GM19351 (cell line): ENCODE data around the gene ASPM.
A peak's percentile ranks its signal among the peaks of the same experiment; 100 is the strongest.
"Not testable (repeated sequence)": the region's sequence is repeated elsewhere in the genome, so short reads cannot be mapped to it uniquely, and the experiment has no call there.

Source experiments
- ATAC-seq: cut with Tn5 transposase; IDR thresholded peaks from one replicate; pipeline ENCODE4 v1.9.1; 2021; ENCODE audit warnings: mild to moderate bottlenecking, moderate library complexity; ENCODE audit not compliant: unreplicated experiment

Gene ASPM

GRCh38 chr1:197092491-197093023 lies 53.9 kb downstream of the ASPM start:
- no peak for ATAC-seq

DNA sequence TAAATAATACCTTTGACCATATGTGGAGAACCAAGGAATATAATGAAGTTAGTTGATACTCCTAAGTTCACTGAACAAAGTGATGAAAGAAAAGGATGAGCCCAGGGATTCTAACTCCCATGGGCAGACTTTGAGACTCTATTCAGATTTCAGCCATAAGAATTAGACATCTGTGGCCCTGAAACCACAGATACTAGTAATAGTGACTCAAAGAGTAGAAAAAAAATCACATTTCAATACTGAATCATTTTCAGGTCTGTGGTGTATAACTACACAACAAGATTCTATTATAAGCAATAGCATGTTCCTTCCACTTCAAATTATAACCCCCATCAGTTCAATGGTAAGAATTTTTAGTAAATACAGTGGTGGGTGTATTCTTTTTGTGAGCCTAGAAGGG lies 63.0 kb downstream of the ASPM start:
- no peak for ATAC-seq

- no peak for ATAC-seq
Measured at GRCh38 chr1:197081117-197081753, 65.2 kb downstream of the ASPM start.

DNA sequence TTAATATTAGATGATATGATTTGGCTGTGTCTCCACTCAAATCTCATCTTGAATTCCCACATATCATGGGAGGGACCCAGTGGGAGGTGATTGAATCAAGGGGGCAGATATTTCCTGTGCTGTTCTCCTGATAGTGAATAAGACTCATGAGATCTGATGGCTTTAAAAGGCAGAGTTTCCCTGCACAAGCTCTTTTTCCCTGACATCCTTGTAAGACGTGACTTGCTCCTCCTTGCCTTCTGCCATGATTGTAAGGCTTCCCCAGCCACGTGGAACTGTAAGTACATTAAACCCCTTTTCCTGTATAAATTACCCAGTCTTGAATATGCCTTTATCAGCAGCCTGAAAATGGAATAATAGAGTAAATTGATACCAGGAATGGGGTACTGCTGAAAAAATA lies 66.1 kb downstream of the ASPM start:
- no peak for ATAC-seq

- ATAC-seq, result no peak
Measured at GRCh38 chr1:197076585-197076984, 69.9 kb downstream of the ASPM start.

DNA sequence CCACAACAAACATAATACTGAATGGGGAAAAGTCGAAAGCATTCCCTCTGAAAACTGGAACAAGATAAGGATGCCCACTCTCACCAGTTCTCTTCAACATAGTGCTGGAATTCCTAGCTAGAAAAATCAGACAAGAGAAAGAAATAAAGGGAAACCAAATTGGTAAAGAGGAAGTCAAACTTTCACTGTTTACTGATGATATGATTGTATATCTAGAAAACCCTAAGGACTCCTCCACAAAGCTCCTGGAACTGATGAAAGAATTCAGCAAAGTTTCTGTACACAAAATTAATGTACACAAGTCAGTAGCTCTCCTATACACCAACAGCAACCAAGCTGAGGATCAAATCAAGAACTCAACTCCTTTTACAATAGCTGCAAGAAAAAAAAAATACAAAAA lies 72.5 kb downstream of the ASPM start:
- ATAC-seq, result no peak

GRCh38 chr1:197067457-197067818 lies 79.0 kb downstream of the ASPM start:
- ATAC-seq, result no peak

DNA sequence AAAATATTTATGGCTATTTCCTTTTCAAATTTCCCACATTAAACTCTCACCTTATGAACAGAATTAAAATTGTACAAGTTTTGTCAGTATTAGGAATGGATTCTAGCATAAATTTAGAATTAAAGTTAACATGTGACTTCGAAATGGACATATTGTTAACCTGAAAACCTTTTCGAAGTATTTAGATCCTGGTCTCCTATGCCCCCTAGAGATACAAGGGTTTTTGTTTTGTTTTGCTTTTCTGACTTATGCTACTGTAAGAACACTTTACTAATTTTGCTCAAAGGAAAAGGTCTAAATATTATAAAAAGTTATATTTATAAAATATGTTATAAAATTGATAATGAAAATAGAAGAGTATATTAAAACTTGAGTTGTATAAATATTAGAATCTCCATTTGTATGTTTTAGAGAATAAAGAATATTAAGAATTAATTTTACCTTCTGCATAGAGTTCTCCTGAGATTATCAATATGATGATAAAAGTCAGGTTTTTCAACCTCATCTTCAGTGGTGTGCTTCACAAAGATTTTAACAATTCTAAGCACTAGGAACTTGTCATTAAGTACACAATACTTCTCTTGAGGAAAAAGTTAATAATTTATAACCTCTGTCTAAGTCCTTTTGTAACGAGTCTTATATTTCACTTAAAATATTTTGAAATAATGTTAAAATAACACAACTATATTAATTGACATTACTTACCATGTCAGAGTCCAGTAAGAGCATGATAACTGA lies 79.6 kb downstream of the ASPM start, which contains the start of gene F13B:
F13B (minus strand) TSS at position 542 of the 738 bp plus-strand sequence; CDS start at position 505, 37 bp downstream.
- ATAC-seq, result no peak

- no peak for ATAC-seq
Measured at GRCh38 chr1:197066277-197066676, 80.2 kb downstream of the ASPM start.

GRCh38 chr1:197065559-197065958 lies 80.9 kb downstream of the ASPM start:
- no peak for ATAC-seq

DNA sequence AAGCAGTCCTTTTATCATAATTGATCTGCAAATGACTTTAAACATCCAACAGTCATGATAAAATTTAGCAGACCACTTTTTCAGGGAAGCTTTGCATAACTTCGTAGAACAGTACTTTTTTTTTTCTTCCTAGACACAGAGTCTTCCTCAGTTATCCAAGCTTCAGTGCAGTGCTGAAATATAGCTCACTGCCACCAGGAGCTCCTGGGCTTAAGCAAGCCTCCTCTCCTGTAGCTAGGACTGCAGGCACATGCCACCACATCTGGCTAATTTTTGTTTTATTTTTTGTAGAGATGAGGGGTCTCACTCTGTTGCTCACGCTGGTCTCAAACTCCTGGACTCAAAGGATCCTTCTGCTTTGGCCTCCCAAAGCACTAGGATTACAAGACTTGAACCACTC lies 83.3 kb downstream of the ASPM start:
- ATAC-seq, result peak; percentile 26

DNA sequence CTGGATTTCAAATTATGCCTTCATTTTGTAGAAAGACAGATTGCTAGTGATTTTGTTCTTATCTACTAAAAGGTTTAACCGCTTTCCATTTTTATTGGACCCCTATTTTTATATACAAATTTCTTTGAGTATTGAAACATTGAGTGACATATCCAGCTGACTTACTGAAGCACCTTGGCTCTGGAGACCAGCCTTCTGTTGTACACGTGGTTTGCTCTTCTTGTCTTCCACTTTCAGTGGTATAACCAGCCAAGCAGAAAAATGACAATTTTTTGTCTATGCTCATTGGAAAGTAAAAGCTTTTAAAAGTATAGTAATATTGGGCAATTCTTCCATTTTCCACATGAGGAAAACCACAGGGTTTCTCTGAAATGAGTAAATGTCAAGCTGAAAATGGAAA lies 83.8 kb downstream of the ASPM start:
- peak; percentile 95 for ATAC-seq

GRCh38 chr1:197049100-197049499 lies 97.4 kb downstream of the ASPM start:
- ATAC-seq, result no peak

- ATAC-seq, result no peak
Measured at GRCh38 chr1:197042676-197043341, 103.7 kb downstream of the ASPM start.

- ATAC-seq, result peak; percentile 91
Measured at GRCh38 chr1:197041486-197042353, 104.7 kb downstream of the ASPM start.

GRCh38 chr1:197036861-197037260 lies 109.6 kb downstream of the ASPM start:
- ATAC-seq, result no peak

DNA sequence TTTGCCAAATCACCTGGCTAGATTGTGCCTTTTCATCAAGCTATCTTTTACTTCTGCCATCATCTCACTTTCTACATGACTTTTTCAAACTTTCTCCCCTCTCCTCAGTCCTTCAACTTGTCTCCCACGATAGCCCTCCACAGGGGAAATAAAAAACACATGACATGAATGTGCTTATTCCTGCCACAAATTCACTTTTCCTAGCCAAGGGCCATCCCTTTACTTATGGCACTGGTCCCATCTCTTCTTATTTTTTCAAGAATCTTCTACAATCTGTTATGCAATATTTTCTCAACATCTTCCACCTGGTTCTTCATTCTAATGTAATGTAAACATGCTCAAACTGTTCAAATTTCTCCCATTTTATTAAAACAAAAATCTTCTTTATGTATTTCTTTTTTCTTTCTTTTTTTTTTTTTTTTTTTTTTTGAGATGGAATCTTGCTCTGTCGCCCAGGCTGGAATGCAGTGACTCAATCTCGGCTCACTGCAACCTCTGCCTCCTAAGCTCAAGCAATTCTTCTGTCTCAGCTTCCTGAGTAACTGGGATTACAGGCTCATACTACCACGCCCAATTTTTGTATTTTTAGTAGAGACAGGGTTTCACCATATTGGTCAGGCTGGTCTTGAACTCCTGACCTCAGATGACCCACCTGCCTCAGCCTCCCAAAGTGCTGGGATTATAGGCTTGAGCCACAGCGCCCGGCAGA lies 111.7 kb downstream of the ASPM start:
- not testable (repeated sequence) for ATAC-seq
